ENCODE measurements around the gene KLHL2. TPM values are rescaled to one million over a fixed set of nuclear protein-coding genes. Genes with fewer than 3 reads are reported as not detected.

KLHL2 gene
- total RNA-seq, 1 donor from 2014 or later, result 14.1 TPM

- no peak for DNase-seq (ENCODE audit: extremely low spot score, unreplicated experiment)
- H3K27me3 Mint-ChIP-seq, result no peaks in the 10 kb centered on the region
- no peaks in the 10 kb centered on the region for H3K36me3 Mint-ChIP-seq
- peaks cover 6% of the 10 kb centered on the region for H3K9me3 Mint-ChIP-seq
- no peaks in the 10 kb centered on the region for H3K4me1 Mint-ChIP-seq (ENCODE audit: unreplicated experiment)
- no peak overlapping the region for H3K4me3 Mint-ChIP-seq
- TF ChIP-seq CTCF (conservative IDR thresholded peaks at IDR 0.05), result no peak
- no peak overlapping the region for H3K27ac Mint-ChIP-seq
These were observed 21.9 kb upstream of the KLHL2 start for GRCh38 chr4:165185448-165185847.

- no peak overlapping the region for H3K27ac Mint-ChIP-seq
- H3K4me1 Mint-ChIP-seq (ENCODE audit: unreplicated experiment), result no peaks in the 10 kb centered on the region
- H3K9me3 Mint-ChIP-seq, result peaks cover 6% of the 10 kb centered on the region
- TF ChIP-seq CTCF (conservative IDR thresholded peaks at IDR 0.05), result no peak
- H3K27me3 Mint-ChIP-seq, result peaks cover 2% of the 10 kb centered on the region
- H3K36me3 Mint-ChIP-seq, result no peaks in the 10 kb centered on the region
- DNase-seq (ENCODE audit: extremely low spot score, unreplicated experiment), result no peak
- no peak overlapping the region for H3K4me3 Mint-ChIP-seq
These were observed 16.6 kb upstream of the KLHL2 start for GRCh38 chr4:165190591-165191347.

GRCh38 chr4:165191348-165191656, 16.1 kb upstream of the KLHL2 start:
- no peak for DNase-seq (ENCODE audit: extremely low spot score, unreplicated experiment)
- H3K4me1 Mint-ChIP-seq (ENCODE audit: unreplicated experiment), result no peaks in the 10 kb centered on the region
- TF ChIP-seq CTCF (conservative IDR thresholded peaks at IDR 0.05), result no peak
- no peak overlapping the region for H3K4me3 Mint-ChIP-seq
- H3K27me3 Mint-ChIP-seq, result peaks cover 2% of the 10 kb centered on the region
- no peaks in the 10 kb centered on the region for H3K36me3 Mint-ChIP-seq
- H3K9me3 Mint-ChIP-seq, result peaks cover 6% of the 10 kb centered on the region
- H3K27ac Mint-ChIP-seq, result no peak overlapping the region

GRCh38 chr4:165191814-165192499, 15.4 kb upstream of the KLHL2 start:
- Mint-ChIP-seq H3K27ac (no peak overlapping the region), H3K9me3 (peaks cover 6% of the 10 kb centered on the region)

GRCh38 chr4:165192500-165192898, 14.9 kb upstream of the KLHL2 start:
- peaks cover 2% of the 10 kb centered on the region for H3K27me3 Mint-ChIP-seq
- no peaks in the 10 kb centered on the region for H3K4me1 Mint-ChIP-seq (ENCODE audit: unreplicated experiment)
- H3K9me3 Mint-ChIP-seq, result peaks cover 6% of the 10 kb centered on the region
- TF ChIP-seq CTCF (conservative IDR thresholded peaks at IDR 0.05), result no peak
- H3K27ac Mint-ChIP-seq, result no peak overlapping the region
- no peak for DNase-seq (ENCODE audit: extremely low spot score, unreplicated experiment)
- no peak overlapping the region for H3K4me3 Mint-ChIP-seq
- H3K36me3 Mint-ChIP-seq, result no peaks in the 10 kb centered on the region

More at GRCh38 chr4:165191814-165192499, 15.4 kb upstream of the KLHL2 start:
- Mint-ChIP-seq H3K4me1 (ENCODE audit: unreplicated experiment) (no peaks in the 10 kb centered on the region), H3K36me3 (no peaks in the 10 kb centered on the region), H3K4me3 (no peak overlapping the region), H3K27me3 (peaks cover 2% of the 10 kb centered on the region)
- no peak for TF ChIP-seq CTCF (conservative IDR thresholded peaks at IDR 0.05)
- no peak for DNase-seq (ENCODE audit: extremely low spot score, unreplicated experiment)
